HepG2 (cell line): ENCODE data around the gene NLRP12. TPM values are rescaled to one million over a fixed set of nuclear protein-coding genes. Genes with fewer than 3 reads are reported as not detected.

Source experiments
- ATAC-seq: fragments of 200-7000 bp; cut with Tn5 transposase; 3 replicates; pipeline ENCODE4 v1.9.1; 2020; ENCODE audit warnings: mild to moderate bottlenecking, moderate library complexity
- BruUV-seq: library from RNA; stranded (reverse); fragments of 400-500 nt; replicated peaks from 2 replicates; lab custom pipeline; 2021; lab: Mats Ljungman, UMichigan
- CTCF ChIA-PET: fragments of 300-600 bp; formaldehyde crosslinking; extraction: SDS; loops from one replicate; lab custom pipeline; 2021; ENCODE audit warnings: low total read pairs, inconsistent platforms, low intra/inter-chr PET ratio; lab: Yijun Ruan, JAX
- POLR2A ChIA-PET: fragments of 350-600 bp; sonication (Branson Sonifier 250); formaldehyde crosslinking; loops from one replicate; lab custom pipeline; 2020; ENCODE audit warnings: antibody characterized with exemption, inconsistent platforms; lab: Yijun Ruan, JAX
- DNase-seq: peaks from one replicate; pipeline ENCODE4 v3.0.0-alpha.2; 2015; ENCODE audit warnings: low spot score
- FAIRE-seq: peaks from 3 replicates; lab custom pipeline; 2011; peaks lifted over from hg19 to GRCh38; lab: Jason Lieb, UNC
- H2AFZ ChIP-seq: one replicate; pipeline ENCODE4 v1.6.1; 2011; ENCODE audit warnings: low read length, inconsistent platforms
- H3K27ac ChIP-seq: fragments of 300-600 bp; 3 replicates; pipeline ENCODE4 v1.8.0; 2011; ENCODE audit warnings: mixed run types, mild to moderate bottlenecking, mixed read lengths, low read length, inconsistent platforms; ENCODE audit not compliant: insufficient read depth; ENCODE audit errors: extremely low read length
- H3K27me3 ChIP-seq, 2 experiments: fragments of 200-600 bp in 1 of 2; 2 replicates in 1 of 2; 3 replicates in 1 of 2; pipeline versions ENCODE4 v1.6.0 to v1.8.0; 2011; ENCODE audit warnings: low read length in 2 of 2, mild to moderate bottlenecking in 2 of 2, moderate library complexity in 2 of 2, inconsistent platforms in 1 of 2; ENCODE audit not compliant: insufficient read depth in 2 of 2, control insufficient read depth in 1 of 2
- H3K36me3 ChIP-seq, 2 experiments: fragments of 200-600 bp in 1 of 2; replicated peaks in 1 of 2; 2 replicates in 1 of 2; 3 replicates in 1 of 2; pipeline versions ENCODE4 v1.5.1 to v1.8.0; 2011; ENCODE audit warnings: low read length in 2 of 2, inconsistent platforms in 1 of 2; ENCODE audit not compliant: insufficient read depth in 2 of 2, control insufficient read depth in 1 of 2
- H3K4me1 ChIP-seq: 2 replicates; pipeline ENCODE4 v1.5.1; 2012; ENCODE audit warnings: low read length, inconsistent platforms; ENCODE audit not compliant: insufficient read depth
- H3K4me2 ChIP-seq: 2 replicates; pipeline ENCODE4 v1.6.0; 2011; ENCODE audit warnings: low read depth, low read length, inconsistent platforms
- H3K4me3 ChIP-seq, 3 experiments: fragments of 200-600 bp in 1 of 3; sonication (generic), shearing (Covaris generic) in 1 of 3; replicated peaks in 1 of 3; 2 replicates each; pipeline ENCODE4 v1.5.1; 2011 to 2016; ENCODE audit warnings: low read length in 3 of 3, inconsistent platforms in 2 of 3, low read depth in 2 of 3, mild to moderate bottlenecking in 2 of 3, control low read depth in 1 of 3, mixed read lengths in 1 of 3; ENCODE audit not compliant: insufficient read depth in 1 of 3
- H3K79me2 ChIP-seq: one replicate; pipeline ENCODE4 v1.6.1; 2011; ENCODE audit warnings: low read length, inconsistent platforms; ENCODE audit not compliant: insufficient read depth
- H3K9ac ChIP-seq: 2 replicates; pipeline ENCODE4 v1.6.0; 2011; ENCODE audit warnings: mild to moderate bottlenecking, low read depth, low read length, inconsistent platforms; ENCODE audit not compliant: insufficient read depth
- H3K9me3 ChIP-seq: 2 replicates; pipeline ENCODE4 v1.5.1; 2012; ENCODE audit warnings: mild to moderate bottlenecking, low read length
- H4K20me1 ChIP-seq: 2 replicates; pipeline ENCODE4 v1.6.0; 2011; ENCODE audit warnings: inconsistent platforms, mild to moderate bottlenecking, low read length, moderate library complexity; ENCODE audit not compliant: insufficient read depth
- SOX6 ChIP-seq, 2 experiments: fragments of 450-650 bp in 1 of 2; sonication (generic) in 1 of 2; formaldehyde crosslinking in 1 of 2; IDR thresholded peaks; 2 replicates each; pipeline versions ENCODE4 v1.4.0 to v1.6.1; 2017 to 2020; ENCODE audit warnings: antibody characterized with exemption in 1 of 2, mild to moderate bottlenecking in 1 of 2, missing genetic modification reagents in 1 of 2
- ZHX2 ChIP-seq, 2 experiments: sonication (generic) in 1 of 2; formaldehyde crosslinking in 1 of 2; IDR thresholded peaks; 2 replicates each; pipeline versions ENCODE4 v1.6.1 to v1.9.0; 2014 to 2022; ENCODE audit warnings: antibody characterized with exemption in 1 of 2, borderline replicate concordance in 1 of 2, inconsistent platforms in 1 of 2, low read depth in 1 of 2, missing genetic modification reagents in 1 of 2
- ZNF331 ChIP-seq: sonication (generic); formaldehyde crosslinking; IDR thresholded peaks from 2 replicates; pipeline ENCODE4 v1.4.0; 2020; ENCODE audit warnings: missing genetic modification reagents
- ZNF597 ChIP-seq: sonication (generic); formaldehyde crosslinking; IDR thresholded peaks from 2 replicates; pipeline ENCODE4 v1.5.0; 2020; ENCODE audit warnings: missing genetic modification reagents
- WGBS: methylation state at CpG from one replicate; pipeline ENCODE4 v1.1.6; 2017; ENCODE audit warnings: low lambda C conversion rate; 5-methylcytosine and 5-hydroxymethylcytosine counted together
- in situ Hi-C: cut with HindIII; loops from 2 replicates; pipeline ENCODE4 v1.10.0; 2017; ENCODE audit warnings: low pct_unique_long_range_greater_than_20kb; ENCODE audit not compliant: extremely low pct_ligation_motif_present
- intact Hi-C: fragments of 100-400 bp; cut with micrococcal nuclease; formaldehyde crosslinking; loops from one replicate; pipeline ENCODE4 v1.10.0; 2022; ENCODE audit not compliant: unreplicated experiment
- polyA plus RNA-seq, 8 experiments: library from polyadenylated mRNA; depleted of rRNA in 3 of 8; stranded (reverse) in 7 of 8; unstranded in 1 of 8; fragments of >200 nt; fragmentation: Illumina TruSeq in 4 of 8; extraction: Trizol in 4 of 8; gene quantifications; 2 replicates each; pipeline versions ENCODE4 v1.2.1 to v1.2.3, GENCODE V29; 2011 to 2016; ENCODE audit warnings: low read depth in 4 of 8, missing spikeins in 1 of 8, mixed read lengths in 1 of 8; ENCODE audit not compliant: insufficient read depth in 1 of 8
- total RNA-seq, 5 experiments: library from RNA; depleted of rRNA; stranded (reverse); fragments of >200 nt; fragmentation: Illumina TruSeq; extraction: Trizol; gene quantifications; 2 replicates each; pipeline ENCODE4 v1.2.3, GENCODE V29; 2016; ENCODE audit warnings: low read depth in 1 of 5

Gene NLRP12
- total and polyA plus RNA-seq, 2 of the 13 experiments (the other 11 are each of a cell fraction or from before 2014, with no cell fraction given): 0.15 to 0.20 TPM

GRCh38 chr19:53826876-53827275 is 2.8 kb upstream of the NLRP12 start:
- Histone ChIP-seq H3K27ac (no peak overlapping the region), H3K4me2 (no peak overlapping the region), H3K36me3 (no peaks in the 10 kb centered on the region), H3K27me3 (peaks cover 0 to 12% of the 10 kb centered on the region in 2 experiments; a peak in 1 of 5 replicates), H3K4me3 (no peak overlapping the region), H3K79me2 (no peaks in the 10 kb centered on the region), H3K9me3 (no peaks in the 10 kb centered on the region), H4K20me1 (no peaks in the 10 kb centered on the region), H3K4me1 (peaks cover 18% of the 10 kb centered on the region), H3K9ac (no peak overlapping the region), H2AFZ (no peak overlapping the region)
- ATAC-seq (no peak), DNase-seq (no peak), FAIRE-seq (no peak)
- intact Hi-C loops: no loop called here
- in situ Hi-C loops: no loop called here
- ChIA-PET CTCF (no interaction called here), POLR2A (no interaction called here)
- 68% methylated on average over 7 of the region's 7 CpGs for WGBS
- TF ChIP-seq ZNF597 (no peak), SOX6 (IDR thresholded peaks at IDR 0.05) (no peak), SOX6 (CRISPR knock-in tag; IDR thresholded peaks at IDR 0.05) (no peak), ZNF331 (CRISPR knock-in tag) (no peak), ZHX2 (IDR thresholded peaks at IDR 0.05; ENCODE audit: low read depth) (no peak), ZHX2 (CRISPR knock-in tag; IDR thresholded peaks at IDR 0.05; ENCODE audit: borderline replicate concordance) (no peak)
- no TSS peak for BruUV-seq
